ENCODE results near the gene PIGP. TPM values are rescaled to one million over a fixed set of nuclear protein-coding genes. Genes with fewer than 3 reads are reported as not detected.

PIGP gene
- total and polyA plus RNA-seq, 2 of the 13 experiments (the other 11 are each of a cell fraction or from before 2014, with no cell fraction given), result 14.8 to 33.4 TPM

DNA sequence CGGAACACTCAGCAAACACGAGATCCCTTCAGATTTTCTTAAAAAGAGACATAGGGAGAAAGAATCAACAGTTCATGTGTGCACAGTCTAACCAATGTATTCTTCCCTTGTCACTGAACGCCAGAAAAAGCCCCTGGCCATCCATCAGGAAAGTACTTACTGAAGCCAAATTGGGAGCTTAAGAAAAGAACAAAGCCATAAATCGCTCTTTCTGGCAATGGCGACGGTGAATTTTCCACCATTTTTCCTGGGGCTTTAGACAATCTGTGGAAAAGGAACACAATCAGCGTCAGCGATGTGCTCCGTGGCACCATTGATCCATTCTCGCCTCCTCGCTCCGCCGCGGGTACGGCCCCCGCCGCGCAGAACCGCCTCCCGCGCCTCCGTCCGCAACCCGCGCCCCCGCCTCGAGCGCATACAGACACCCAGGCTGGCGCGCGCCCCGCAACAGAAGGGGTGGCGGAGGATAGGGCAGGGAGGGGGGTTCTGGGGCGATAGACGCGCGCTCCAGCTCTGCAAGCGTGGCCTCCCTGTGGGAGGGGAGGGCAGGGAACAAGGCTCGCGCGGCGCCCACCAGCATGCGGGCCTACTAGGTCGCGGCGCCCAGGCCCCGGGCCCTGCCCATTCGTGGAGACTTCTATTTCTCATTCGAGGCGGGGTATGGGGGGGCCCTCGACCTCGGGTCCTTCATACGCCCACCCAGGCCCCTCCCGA is 440 bp downstream of the PIGP start (continued):
- TF ChIP-seq, protein P1, sequence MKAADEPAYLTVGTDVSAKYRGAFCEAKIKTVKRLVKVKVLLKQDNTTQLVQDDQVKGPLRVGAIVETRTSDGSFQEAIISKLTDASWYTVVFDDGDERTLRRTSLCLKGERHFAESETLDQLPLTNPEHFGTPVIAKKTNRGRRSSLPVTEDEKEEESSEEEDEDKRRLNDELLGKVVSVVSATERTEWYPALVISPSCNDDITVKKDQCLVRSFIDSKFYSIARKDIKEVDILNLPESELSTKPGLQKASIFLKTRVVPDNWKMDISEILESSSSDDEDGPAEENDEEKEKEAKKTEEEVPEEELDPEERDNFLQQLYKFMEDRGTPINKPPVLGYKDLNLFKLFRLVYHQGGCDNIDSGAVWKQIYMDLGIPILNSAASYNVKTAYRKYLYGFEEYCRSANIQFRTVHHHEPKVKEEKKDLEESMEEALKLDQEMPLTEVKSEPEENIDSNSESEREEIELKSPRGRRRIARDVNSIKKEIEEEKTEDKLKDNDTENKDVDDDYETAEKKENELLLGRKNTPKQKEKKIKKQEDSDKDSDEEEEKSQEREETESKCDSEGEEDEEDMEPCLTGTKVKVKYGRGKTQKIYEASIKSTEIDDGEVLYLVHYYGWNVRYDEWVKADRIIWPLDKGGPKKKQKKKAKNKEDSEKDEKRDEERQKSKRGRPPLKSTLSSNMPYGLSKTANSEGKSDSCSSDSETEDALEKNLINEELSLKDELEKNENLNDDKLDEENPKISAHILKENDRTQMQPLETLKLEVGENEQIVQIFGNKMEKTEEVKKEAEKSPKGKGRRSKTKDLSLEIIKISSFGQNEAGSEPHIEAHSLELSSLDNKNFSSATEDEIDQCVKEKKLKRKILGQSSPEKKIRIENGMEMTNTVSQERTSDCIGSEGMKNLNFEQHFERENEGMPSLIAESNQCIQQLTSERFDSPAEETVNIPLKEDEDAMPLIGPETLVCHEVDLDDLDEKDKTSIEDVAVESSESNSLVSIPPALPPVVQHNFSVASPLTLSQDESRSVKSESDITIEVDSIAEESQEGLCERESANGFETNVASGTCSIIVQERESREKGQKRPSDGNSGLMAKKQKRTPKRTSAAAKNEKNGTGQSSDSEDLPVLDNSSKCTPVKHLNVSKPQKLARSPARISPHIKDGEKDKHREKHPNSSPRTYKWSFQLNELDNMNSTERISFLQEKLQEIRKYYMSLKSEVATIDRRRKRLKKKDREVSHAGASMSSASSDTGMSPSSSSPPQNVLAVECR (CRISPR knock-in tag; IDR thresholded peaks at IDR 0.05; ENCODE audit: borderline replicate concordance), result no peak; the same call in 1 of the 2 replicates
- peak; percentile 79; the same call in 1 of the 2 replicates for TF ChIP-seq ZFYVE20 (CRISPR knock-in tag; IDR thresholded peaks at IDR 0.05; ENCODE audit: borderline replicate concordance, low read depth)
- TF ChIP-seq, protein P2, sequence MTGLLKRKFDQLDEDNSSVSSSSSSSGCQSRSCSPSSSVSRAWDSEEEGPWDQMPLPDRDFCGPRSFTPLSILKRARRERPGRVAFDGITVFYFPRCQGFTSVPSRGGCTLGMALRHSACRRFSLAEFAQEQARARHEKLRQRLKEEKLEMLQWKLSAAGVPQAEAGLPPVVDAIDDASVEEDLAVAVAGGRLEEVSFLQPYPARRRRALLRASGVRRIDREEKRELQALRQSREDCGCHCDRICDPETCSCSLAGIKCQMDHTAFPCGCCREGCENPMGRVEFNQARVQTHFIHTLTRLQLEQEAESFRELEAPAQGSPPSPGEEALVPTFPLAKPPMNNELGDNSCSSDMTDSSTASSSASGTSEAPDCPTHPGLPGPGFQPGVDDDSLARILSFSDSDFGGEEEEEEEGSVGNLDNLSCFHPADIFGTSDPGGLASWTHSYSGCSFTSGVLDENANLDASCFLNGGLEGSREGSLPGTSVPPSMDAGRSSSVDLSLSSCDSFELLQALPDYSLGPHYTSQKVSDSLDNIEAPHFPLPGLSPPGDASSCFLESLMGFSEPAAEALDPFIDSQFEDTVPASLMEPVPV (CRISPR knock-in tag; IDR thresholded peaks at IDR 0.05), result peak; percentile 69; the same call in 1 of the 2 replicates
- TF ChIP-seq ZNF44 (CRISPR knock-in tag; IDR thresholded peaks at IDR 0.05), result no peak
- TF ChIP-seq REXO4 (CRISPR knock-in tag; IDR thresholded peaks at IDR 0.05; ENCODE audit: borderline replicate concordance), result no peak
- TF ChIP-seq HIVEP1 (CRISPR knock-in tag; IDR thresholded peaks at IDR 0.05), result no peak; the same call in 1 of the 2 replicates
- TF ChIP-seq, protein P3, sequence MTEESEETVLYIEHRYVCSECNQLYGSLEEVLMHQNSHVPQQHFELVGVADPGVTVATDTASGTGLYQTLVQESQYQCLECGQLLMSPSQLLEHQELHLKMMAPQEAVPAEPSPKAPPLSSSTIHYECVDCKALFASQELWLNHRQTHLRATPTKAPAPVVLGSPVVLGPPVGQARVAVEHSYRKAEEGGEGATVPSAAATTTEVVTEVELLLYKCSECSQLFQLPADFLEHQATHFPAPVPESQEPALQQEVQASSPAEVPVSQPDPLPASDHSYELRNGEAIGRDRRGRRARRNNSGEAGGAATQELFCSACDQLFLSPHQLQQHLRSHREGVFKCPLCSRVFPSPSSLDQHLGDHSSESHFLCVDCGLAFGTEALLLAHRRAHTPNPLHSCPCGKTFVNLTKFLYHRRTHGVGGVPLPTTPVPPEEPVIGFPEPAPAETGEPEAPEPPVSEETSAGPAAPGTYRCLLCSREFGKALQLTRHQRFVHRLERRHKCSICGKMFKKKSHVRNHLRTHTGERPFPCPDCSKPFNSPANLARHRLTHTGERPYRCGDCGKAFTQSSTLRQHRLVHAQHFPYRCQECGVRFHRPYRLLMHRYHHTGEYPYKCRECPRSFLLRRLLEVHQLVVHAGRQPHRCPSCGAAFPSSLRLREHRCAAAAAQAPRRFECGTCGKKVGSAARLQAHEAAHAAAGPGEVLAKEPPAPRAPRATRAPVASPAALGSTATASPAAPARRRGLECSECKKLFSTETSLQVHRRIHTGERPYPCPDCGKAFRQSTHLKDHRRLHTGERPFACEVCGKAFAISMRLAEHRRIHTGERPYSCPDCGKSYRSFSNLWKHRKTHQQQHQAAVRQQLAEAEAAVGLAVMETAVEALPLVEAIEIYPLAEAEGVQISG (CRISPR knock-in tag; IDR thresholded peaks at IDR 0.05), result no peak
- TF ChIP-seq POLR2G (IDR thresholded peaks at IDR 0.05; ENCODE audit: low read depth, low read length), result no peak
- TF ChIP-seq ZNF235 (CRISPR knock-in tag; IDR thresholded peaks at IDR 0.05; ENCODE audit: borderline replicate concordance), result peak; percentile 69
- TF ChIP-seq, protein P4, sequence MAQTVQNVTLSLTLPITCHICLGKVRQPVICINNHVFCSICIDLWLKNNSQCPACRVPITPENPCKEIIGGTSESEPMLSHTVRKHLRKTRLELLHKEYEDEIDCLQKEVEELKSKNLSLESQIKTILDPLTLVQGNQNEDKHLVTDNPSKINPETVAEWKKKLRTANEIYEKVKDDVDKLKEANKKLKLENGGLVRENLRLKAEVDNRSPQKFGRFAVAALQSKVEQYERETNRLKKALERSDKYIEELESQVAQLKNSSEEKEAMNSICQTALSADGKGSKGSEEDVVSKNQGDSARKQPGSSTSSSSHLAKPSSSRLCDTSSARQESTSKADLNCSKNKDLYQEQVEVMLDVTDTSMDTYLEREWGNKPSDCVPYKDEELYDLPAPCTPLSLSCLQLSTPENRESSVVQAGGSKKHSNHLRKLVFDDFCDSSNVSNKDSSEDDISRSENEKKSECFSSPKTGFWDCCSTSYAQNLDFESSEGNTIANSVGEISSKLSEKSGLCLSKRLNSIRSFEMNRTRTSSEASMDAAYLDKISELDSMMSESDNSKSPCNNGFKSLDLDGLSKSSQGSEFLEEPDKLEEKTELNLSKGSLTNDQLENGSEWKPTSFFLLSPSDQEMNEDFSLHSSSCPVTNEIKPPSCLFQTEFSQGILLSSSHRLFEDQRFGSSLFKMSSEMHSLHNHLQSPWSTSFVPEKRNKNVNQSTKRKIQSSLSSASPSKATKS (CRISPR knock-in tag; IDR thresholded peaks at IDR 0.05), result no peak
- TF ChIP-seq, protein P5, sequence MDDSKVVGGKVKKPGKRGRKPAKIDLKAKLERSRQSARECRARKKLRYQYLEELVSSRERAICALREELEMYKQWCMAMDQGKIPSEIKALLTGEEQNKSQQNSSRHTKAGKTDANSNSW (CRISPR knock-in tag; IDR thresholded peaks at IDR 0.05; ENCODE audit: borderline replicate concordance), result no peak
- no peak; the same call in 1 of the 2 replicates for TF ChIP-seq ZMAT3 (CRISPR knock-in tag; conservative IDR thresholded peaks at IDR 0.05)
- no peak for TF ChIP-seq ZNF30 (CRISPR knock-in tag; IDR thresholded peaks at IDR 0.05)
- no peak for TF ChIP-seq MATR3 (CRISPR knock-in tag; IDR thresholded peaks at IDR 0.05)
- TF ChIP-seq ZNF780A (CRISPR knock-in tag; IDR thresholded peaks at IDR 0.05), result peak; percentile 86; the same call in 1 of the 2 replicates
- TF ChIP-seq ZNF850 (CRISPR knock-in tag; conservative IDR thresholded peaks at IDR 0.05), result no peak
